Ascending aorta (tissue), 2 donors: ENCODE measurements around the gene CHIC2. TPM values are rescaled to one million over a fixed set of nuclear protein-coding genes. Genes with fewer than 3 reads are reported as not detected.
"Not testable (repeated sequence)": the region's sequence is repeated elsewhere in the genome, so short reads cannot be mapped to it uniquely, and the experiment has no call there.

Source experiments
- DNase-seq, 2 donors: peaks; one replicate each; pipeline ENCODE4 v3.0.0-alpha.2; 2019; ENCODE audit warnings: low spot score in 2 of 2
- H3K27ac ChIP-seq, 2 donors: fragments of 200-600 bp; sonication (generic); one replicate each; pipeline ENCODE4 v1.5.1; 2016 to 2017; ENCODE audit warnings: mild to moderate bottlenecking in 1 of 2
- H3K27me3 ChIP-seq: fragments of 200-600 bp; sonication (generic); one replicate; pipeline ENCODE4 v1.5.1; 2017
- H3K36me3 ChIP-seq, 2 donors: fragments of 200-600 bp; sonication (generic); one replicate each; pipeline ENCODE4 v1.5.1; 2016
- H3K4me1 ChIP-seq, 2 donors: fragments of 200-600 bp; sonication (generic); one replicate each; pipeline ENCODE4 v1.5.1; 2016 to 2017; ENCODE audit warnings: mild to moderate bottlenecking in 1 of 2
- H3K4me3 ChIP-seq, 2 donors: fragments of 200-600 bp; sonication (generic); one replicate each; pipeline ENCODE4 v1.5.1; 2016 to 2017; ENCODE audit warnings: mild to moderate bottlenecking in 1 of 2
- H3K9me3 ChIP-seq, 2 donors: fragments of 200-600 bp; sonication (generic); one replicate each; pipeline ENCODE4 v1.5.1; 2016
- CTCF ChIP-seq, 3 experiments: fragments of 200-600 bp in 2 of 3; fragments of 450-650 bp in 1 of 3; sonication (generic) in 2 of 3; IDR thresholded peaks; one replicate each; pipeline ENCODE4 v1.5.1; 2016 to 2019; ENCODE audit warnings: antibody characterized with exemption in 3 of 3, mild to moderate bottlenecking in 1 of 3, moderate library complexity in 1 of 3
- intact Hi-C: fragments of 100-400 bp; cut with DNase I; formaldehyde crosslinking; loops from one replicate; pipeline ENCODE4 v1.15.1; 2023
- total RNA-seq: library from RNA; depleted of rRNA; stranded (reverse); fragments of >200 nt; gene quantifications from one replicate; pipeline ENCODE4 v1.1.0, GENCODE V29; 2016

The CHIC2 gene
- total RNA-seq, 1 donor from 2014 or later = 34.1 TPM

- H3K4me3 ChIP-seq = no peak overlapping the region
- intact Hi-C loops = no loop called here
- no peak for TF ChIP-seq CTCF (IDR thresholded peaks at IDR 0.05)
- H3K27ac ChIP-seq = no peak overlapping the region
- H3K9me3 ChIP-seq = no peaks in the 10 kb centered on the region
- H3K4me1 ChIP-seq = peaks cover 0 to 38% of the 10 kb centered on the region in 2 donors
- no peaks in the 10 kb centered on the region for H3K36me3 ChIP-seq
- H3K27me3 ChIP-seq = no peaks in the 10 kb centered on the region
- no peak for DNase-seq
Measured at GRCh38 chr4:54058171-54058570, 6.2 kb downstream of the CHIC2 start.

- Histone ChIP-seq H3K27ac (no peak overlapping the region), H3K27me3 (no peaks in the 10 kb centered on the region), H3K4me3 (no peak overlapping the region), H3K9me3 (no peaks in the 10 kb centered on the region), H3K4me1 (peaks cover 0 to 40% of the 10 kb centered on the region in 2 donors), H3K36me3 (no peaks in the 10 kb centered on the region)
- intact Hi-C loops = no loop called here
- TF ChIP-seq CTCF (IDR thresholded peaks at IDR 0.05) = no peak
- DNase-seq = no peak
Measured at GRCh38 chr4:54056360-54056759, 8.0 kb downstream of the CHIC2 start.

GRCh38 chr4:54055494-54055893 lies 8.9 kb downstream of the CHIC2 start:
- H3K27me3 ChIP-seq = no peaks in the 10 kb centered on the region
- no peaks in the 10 kb centered on the region for H3K9me3 ChIP-seq
- H3K4me1 ChIP-seq = peaks cover 0 to 32% of the 10 kb centered on the region in 2 donors
- no peak for DNase-seq
- H3K4me3 ChIP-seq = no peak overlapping the region
- intact Hi-C loops = no loop called here
- no peak overlapping the region for H3K27ac ChIP-seq
- no peaks in the 10 kb centered on the region for H3K36me3 ChIP-seq
- TF ChIP-seq CTCF (IDR thresholded peaks at IDR 0.05) = no peak

- TF ChIP-seq CTCF (IDR thresholded peaks at IDR 0.05) = no peak
- no peaks in the 10 kb centered on the region for H3K27me3 ChIP-seq
- peaks cover 0 to 27% of the 10 kb centered on the region in 2 donors for H3K4me1 ChIP-seq
- no peak overlapping the region for H3K4me3 ChIP-seq
- no peak overlapping the region for H3K27ac ChIP-seq
- no peaks in the 10 kb centered on the region for H3K36me3 ChIP-seq
- no peaks in the 10 kb centered on the region for H3K9me3 ChIP-seq
- no peak for DNase-seq
- intact Hi-C loops = no loop called here
Measured at GRCh38 chr4:54054501-54054900, 9.9 kb downstream of the CHIC2 start.

GRCh38 chr4:54053322-54053721 lies 11.1 kb downstream of the CHIC2 start:
- DNase-seq, H3K4me3 ChIP-seq, H3K27ac ChIP-seq, H3K36me3 ChIP-seq, intact Hi-C loops, H3K27me3 ChIP-seq, H3K9me3 ChIP-seq: not testable (repeated sequence)
- H3K4me1 ChIP-seq = peaks cover 0 to 18% of the 10 kb centered on the region in 2 donors

- Histone ChIP-seq H3K27me3 (no peaks in the 10 kb centered on the region), H3K4me3 (no peak overlapping the region), H3K9me3 (no peaks in the 10 kb centered on the region), H3K36me3 (peaks cover 3 to 6% of the 10 kb centered on the region in 2 donors), H3K27ac (no peak overlapping the region), H3K4me1 (peaks cover 0 to 11% of the 10 kb centered on the region in 2 donors)
- no peak for DNase-seq
- intact Hi-C loops = no loop called here
- TF ChIP-seq CTCF (IDR thresholded peaks at IDR 0.05) = no peak
Measured at GRCh38 chr4:54050214-54050904, 14.0 kb downstream of the CHIC2 start.

- H3K9me3 ChIP-seq, H3K27me3 ChIP-seq, intact Hi-C loops, H3K4me3 ChIP-seq, H3K4me1 ChIP-seq, H3K27ac ChIP-seq, DNase-seq: not testable (repeated sequence)
- peaks cover 3 to 19% of the 10 kb centered on the region in 2 donors for H3K36me3 ChIP-seq
Measured at GRCh38 chr4:54043630-54044029, 20.8 kb downstream of the CHIC2 start.
